SK-N-SH treated with all-trans-retinoic acid at 6 μM for 48 hours (cell line): ENCODE results near the gene MTMR3.

ENCODE experiments used
- ARNTL ChIP-seq: fragments of 450-650 bp; formaldehyde crosslinking; IDR thresholded peaks from 2 replicates; pipeline ENCODE4 v1.5.0; 2020; ENCODE audit warnings: low read depth, mild to moderate bottlenecking, moderate library complexity, borderline replicate concordance
- BACH2 ChIP-seq: fragments of 250-450 bp; sonication (Bioruptor Pico); IDR thresholded peaks from 2 replicates; pipeline ENCODE4 v1.9.0; 2021; ENCODE audit warnings: mild to moderate bottlenecking, borderline replicate concordance
- OSR1 ChIP-seq: fragments of 250-450 bp; sonication (Bioruptor Pico); IDR thresholded peaks from 2 replicates; pipeline ENCODE4 v1.8.0; 2022; ENCODE audit warnings: moderate library complexity, mild to moderate bottlenecking, inconsistent platforms
- SNAI2 ChIP-seq: fragments of 250-450 bp; sonication (Bioruptor Pico); IDR thresholded peaks from 2 replicates; pipeline ENCODE4 v1.5.0; 2020; ENCODE audit warnings: mild to moderate bottlenecking, moderate library complexity
- TOX ChIP-seq: fragments of 250-450 bp; sonication (Bioruptor Pico); IDR thresholded peaks from 2 replicates; pipeline ENCODE4 v1.8.0; 2021; ENCODE audit warnings: mild to moderate bottlenecking, moderate library complexity, borderline replicate concordance
- ZC3H10 ChIP-seq: fragments of 250-450 bp; sonication (Bioruptor Pico); IDR thresholded peaks from 2 replicates; pipeline ENCODE4 v1.5.1; 2021; ENCODE audit warnings: mild to moderate bottlenecking, moderate library complexity
- ZFP3 ChIP-seq: fragments of 250-450 bp; sonication (Bioruptor Pico); IDR thresholded peaks from 2 replicates; pipeline ENCODE4 v1.5.0; 2020; ENCODE audit warnings: mild to moderate bottlenecking, moderate library complexity
- ZFP30 ChIP-seq: fragments of 450-650 bp; formaldehyde crosslinking; IDR thresholded peaks from 2 replicates; pipeline ENCODE4 v1.5.0; 2022; ENCODE audit warnings: mild to moderate bottlenecking, moderate library complexity
- ZNF565 ChIP-seq: fragments of 450-650 bp; formaldehyde crosslinking; conservative IDR thresholded peaks from 2 replicates; pipeline ENCODE4 v1.5.0; 2020; ENCODE audit warnings: low read depth, mild to moderate bottlenecking, moderate library complexity
- TF ChIP-seq, protein P1 (sequence below): fragments of 250-450 bp; sonication (Bioruptor Pico); IDR thresholded peaks from 2 replicates; pipeline ENCODE4 v1.5.1; 2020; ENCODE audit warnings: low read depth, mild to moderate bottlenecking, moderate library complexity
- TF ChIP-seq, protein P2 (sequence below): fragments of 250-450 bp; sonication (Bioruptor Pico); IDR thresholded peaks from 2 replicates; pipeline ENCODE4 v1.8.0; 2020; ENCODE audit warnings: mild to moderate bottlenecking, moderate library complexity, borderline replicate concordance
- TF ChIP-seq, protein P3 (sequence below): fragments of 250-450 bp; sonication (Bioruptor Pico); IDR thresholded peaks from 2 replicates; pipeline ENCODE4 v1.5.1; 2021; ENCODE audit warnings: mild to moderate bottlenecking, moderate library complexity
- TF ChIP-seq, protein P4 (sequence below): fragments of 250-450 bp; sonication (Bioruptor Pico); IDR thresholded peaks from 2 replicates; pipeline ENCODE4 v1.8.0; 2021; ENCODE audit warnings: low read depth, mild to moderate bottlenecking, moderate library complexity, borderline replicate concordance
- TF ChIP-seq, protein P5 (sequence below): fragments of 250-450 bp; sonication (Bioruptor Pico); IDR thresholded peaks from 2 replicates; pipeline ENCODE4 v1.5.0; 2020; ENCODE audit warnings: mild to moderate bottlenecking, moderate library complexity

DNA sequence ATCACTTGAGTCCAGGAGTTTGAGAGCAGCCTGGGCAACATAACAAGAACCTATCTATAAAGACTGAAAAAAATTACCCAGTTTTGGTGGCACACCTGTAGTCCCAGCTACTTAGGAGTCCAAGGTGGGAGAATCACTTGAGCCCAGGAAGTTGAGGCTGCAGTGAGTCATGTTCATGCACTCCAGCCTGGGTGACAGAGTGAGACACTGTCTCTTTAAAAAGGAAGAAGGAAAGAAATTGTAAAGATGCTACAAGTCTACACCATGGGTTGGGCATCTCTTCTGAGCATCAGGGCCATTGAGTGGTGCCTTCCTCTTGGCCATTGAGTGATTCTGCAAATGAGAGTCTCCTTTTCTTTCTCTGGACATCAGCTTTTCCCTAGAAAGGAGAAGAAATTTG, 15.7 kb upstream of the MTMR3 start:
- TF ChIP-seq ZNF565 (no peak), ARNTL (CRISPR knock-in tag) (no peak), ZFP3 (CRISPR knock-in tag) (no peak), SNAI2 (CRISPR knock-in tag) (no peak), BACH2 (CRISPR knock-in tag) (no peak), ZFP30 (CRISPR knock-in tag) (no peak), TOX (CRISPR knock-in tag) (no peak), OSR1 (no peak), ZC3H10 (no peak)
- TF ChIP-seq, protein P1, sequence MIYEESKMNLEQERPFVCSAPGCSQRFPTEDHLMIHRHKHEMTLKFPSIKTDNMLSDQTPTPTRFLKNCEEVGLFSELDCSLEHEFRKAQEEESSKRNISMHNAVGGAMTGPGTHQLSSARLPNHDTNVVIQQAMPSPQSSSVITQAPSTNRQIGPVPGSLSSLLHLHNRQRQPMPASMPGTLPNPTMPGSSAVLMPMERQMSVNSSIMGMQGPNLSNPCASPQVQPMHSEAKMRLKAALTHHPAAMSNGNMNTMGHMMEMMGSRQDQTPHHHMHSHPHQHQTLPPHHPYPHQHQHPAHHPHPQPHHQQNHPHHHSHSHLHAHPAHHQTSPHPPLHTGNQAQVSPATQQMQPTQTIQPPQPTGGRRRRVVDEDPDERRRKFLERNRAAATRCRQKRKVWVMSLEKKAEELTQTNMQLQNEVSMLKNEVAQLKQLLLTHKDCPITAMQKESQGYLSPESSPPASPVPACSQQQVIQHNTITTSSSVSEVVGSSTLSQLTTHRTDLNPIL (CRISPR knock-in tag), result no peak
- TF ChIP-seq, protein P2, sequence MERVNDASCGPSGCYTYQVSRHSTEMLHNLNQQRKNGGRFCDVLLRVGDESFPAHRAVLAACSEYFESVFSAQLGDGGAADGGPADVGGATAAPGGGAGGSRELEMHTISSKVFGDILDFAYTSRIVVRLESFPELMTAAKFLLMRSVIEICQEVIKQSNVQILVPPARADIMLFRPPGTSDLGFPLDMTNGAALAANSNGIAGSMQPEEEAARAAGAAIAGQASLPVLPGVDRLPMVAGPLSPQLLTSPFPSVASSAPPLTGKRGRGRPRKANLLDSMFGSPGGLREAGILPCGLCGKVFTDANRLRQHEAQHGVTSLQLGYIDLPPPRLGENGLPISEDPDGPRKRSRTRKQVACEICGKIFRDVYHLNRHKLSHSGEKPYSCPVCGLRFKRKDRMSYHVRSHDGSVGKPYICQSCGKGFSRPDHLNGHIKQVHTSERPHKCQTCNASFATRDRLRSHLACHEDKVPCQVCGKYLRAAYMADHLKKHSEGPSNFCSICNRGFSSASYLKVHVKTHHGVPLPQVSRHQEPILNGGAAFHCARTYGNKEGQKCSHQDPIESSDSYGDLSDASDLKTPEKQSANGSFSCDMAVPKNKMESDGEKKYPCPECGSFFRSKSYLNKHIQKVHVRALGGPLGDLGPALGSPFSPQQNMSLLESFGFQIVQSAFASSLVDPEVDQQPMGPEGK (CRISPR knock-in tag), result no peak
- TF ChIP-seq, protein P3, sequence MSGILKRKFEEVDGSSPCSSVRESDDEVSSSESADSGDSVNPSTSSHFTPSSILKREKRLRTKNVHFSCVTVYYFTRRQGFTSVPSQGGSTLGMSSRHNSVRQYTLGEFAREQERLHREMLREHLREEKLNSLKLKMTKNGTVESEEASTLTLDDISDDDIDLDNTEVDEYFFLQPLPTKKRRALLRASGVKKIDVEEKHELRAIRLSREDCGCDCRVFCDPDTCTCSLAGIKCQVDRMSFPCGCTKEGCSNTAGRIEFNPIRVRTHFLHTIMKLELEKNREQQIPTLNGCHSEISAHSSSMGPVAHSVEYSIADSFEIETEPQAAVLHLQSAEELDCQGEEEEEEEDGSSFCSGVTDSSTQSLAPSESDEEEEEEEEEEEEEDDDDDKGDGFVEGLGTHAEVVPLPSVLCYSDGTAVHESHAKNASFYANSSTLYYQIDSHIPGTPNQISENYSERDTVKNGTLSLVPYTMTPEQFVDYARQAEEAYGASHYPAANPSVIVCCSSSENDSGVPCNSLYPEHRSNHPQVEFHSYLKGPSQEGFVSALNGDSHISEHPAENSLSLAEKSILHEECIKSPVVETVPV (CRISPR knock-in tag), result no peak
- TF ChIP-seq, protein P4, sequence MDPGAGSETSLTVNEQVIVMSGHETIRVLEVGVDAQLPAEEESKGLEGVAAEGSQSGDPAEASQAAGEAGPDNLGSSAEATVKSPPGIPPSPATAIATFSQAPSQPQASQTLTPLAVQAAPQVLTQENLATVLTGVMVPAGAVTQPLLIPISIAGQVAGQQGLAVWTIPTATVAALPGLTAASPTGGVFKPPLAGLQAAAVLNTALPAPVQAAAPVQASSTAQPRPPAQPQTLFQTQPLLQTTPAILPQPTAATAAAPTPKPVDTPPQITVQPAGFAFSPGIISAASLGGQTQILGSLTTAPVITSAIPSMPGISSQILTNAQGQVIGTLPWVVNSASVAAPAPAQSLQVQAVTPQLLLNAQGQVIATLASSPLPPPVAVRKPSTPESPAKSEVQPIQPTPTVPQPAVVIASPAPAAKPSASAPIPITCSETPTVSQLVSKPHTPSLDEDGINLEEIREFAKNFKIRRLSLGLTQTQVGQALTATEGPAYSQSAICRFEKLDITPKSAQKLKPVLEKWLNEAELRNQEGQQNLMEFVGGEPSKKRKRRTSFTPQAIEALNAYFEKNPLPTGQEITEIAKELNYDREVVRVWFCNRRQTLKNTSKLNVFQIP, result no peak
- TF ChIP-seq, protein P5, sequence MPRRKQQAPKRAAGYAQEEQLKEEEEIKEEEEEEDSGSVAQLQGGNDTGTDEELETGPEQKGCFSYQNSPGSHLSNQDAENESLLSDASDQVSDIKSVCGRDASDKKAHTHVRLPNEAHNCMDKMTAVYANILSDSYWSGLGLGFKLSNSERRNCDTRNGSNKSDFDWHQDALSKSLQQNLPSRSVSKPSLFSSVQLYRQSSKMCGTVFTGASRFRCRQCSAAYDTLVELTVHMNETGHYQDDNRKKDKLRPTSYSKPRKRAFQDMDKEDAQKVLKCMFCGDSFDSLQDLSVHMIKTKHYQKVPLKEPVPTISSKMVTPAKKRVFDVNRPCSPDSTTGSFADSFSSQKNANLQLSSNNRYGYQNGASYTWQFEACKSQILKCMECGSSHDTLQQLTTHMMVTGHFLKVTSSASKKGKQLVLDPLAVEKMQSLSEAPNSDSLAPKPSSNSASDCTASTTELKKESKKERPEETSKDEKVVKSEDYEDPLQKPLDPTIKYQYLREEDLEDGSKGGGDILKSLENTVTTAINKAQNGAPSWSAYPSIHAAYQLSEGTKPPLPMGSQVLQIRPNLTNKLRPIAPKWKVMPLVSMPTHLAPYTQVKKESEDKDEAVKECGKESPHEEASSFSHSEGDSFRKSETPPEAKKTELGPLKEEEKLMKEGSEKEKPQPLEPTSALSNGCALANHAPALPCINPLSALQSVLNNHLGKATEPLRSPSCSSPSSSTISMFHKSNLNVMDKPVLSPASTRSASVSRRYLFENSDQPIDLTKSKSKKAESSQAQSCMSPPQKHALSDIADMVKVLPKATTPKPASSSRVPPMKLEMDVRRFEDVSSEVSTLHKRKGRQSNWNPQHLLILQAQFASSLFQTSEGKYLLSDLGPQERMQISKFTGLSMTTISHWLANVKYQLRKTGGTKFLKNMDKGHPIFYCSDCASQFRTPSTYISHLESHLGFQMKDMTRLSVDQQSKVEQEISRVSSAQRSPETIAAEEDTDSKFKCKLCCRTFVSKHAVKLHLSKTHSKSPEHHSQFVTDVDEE, result no peak
